ENCODE results near the gene TNRC6A. TPM values are rescaled to one million over a fixed set of nuclear protein-coding genes. Genes with fewer than 3 reads are reported as not detected.

The TNRC6A gene
- total and polyA plus RNA-seq, 2 of the 13 experiments (the other 11 are each of a cell fraction or from before 2014, with no cell fraction given) = 30.9 to 43.6 TPM

DNA sequence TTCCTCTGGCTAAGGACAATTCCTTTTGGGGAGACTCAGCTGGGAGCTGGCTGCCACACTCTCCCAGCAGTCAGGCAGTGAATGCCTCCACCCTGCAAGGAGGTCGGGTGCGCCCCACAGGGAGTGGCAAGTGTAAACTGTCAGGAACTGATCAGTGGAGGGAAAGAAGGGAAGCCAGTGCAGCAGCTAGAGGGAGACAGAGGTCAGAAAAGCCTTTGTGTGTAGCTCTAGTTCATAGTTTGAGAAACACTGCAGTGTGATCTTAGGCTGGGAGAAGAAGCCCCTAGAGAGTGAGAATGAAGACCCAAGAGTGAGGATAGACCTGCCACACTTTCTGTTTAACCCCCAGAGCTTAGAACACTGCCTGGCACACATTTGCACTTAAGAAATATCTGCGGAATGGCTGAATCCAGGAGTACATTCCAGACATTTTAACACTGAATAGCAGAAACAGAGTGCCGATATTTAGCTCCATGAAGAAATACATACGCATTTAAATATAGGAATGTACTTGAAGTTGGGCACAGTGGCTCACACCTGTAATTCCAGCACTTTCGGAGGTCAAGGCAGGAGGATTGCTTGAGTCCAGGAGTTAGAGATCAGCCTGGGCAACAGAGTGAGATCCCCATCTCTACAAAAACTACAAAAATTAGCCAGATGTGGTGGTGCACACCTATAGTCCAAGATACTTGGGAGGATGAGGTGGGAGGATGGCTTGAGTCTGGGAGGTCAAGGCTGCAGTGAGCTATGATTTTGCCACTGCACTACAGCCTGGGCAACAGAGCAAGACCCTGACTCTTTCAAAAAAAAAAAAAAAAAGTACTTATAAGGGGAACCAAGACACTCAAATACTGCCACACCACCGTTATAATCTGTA, 105.2 kb downstream of the TNRC6A start (continued):
- TF ChIP-seq TSC22D2 (CRISPR knock-in tag; IDR thresholded peaks at IDR 0.05; ENCODE audit: borderline replicate concordance) (0 out of 2 replicates have a peak, but pooled peaks have one; percentile 49), KLF16 (CRISPR knock-in tag; IDR thresholded peaks at IDR 0.05) (peak in 1 of 2 experiments; percentile 61; a peak in 1 of 4 replicates), ZSCAN21 (CRISPR knock-in tag; IDR thresholded peaks at IDR 0.05; ENCODE audit: borderline replicate concordance) (0 out of 2 replicates have a peak, but pooled peaks have one; percentile 33), MXI1 (IDR thresholded peaks at IDR 0.05; ENCODE audit: borderline replicate concordance, low read depth, low read length) (no peak), SNAPC2 (CRISPR knock-in tag; IDR thresholded peaks at IDR 0.05) (no peak), GTF3A (CRISPR knock-in tag; conservative IDR thresholded peaks at IDR 0.05) (no peak), KMT2B (CRISPR knock-in tag; IDR thresholded peaks at IDR 0.05) (peak; percentile 38; the same call in 1 of the 2 replicates), MEF2D (CRISPR knock-in tag; IDR thresholded peaks at IDR 0.05) (no peak), ZNF335 (CRISPR knock-in tag; IDR thresholded peaks at IDR 0.05) (peak; percentile 48; the same call in 1 of the 2 replicates), NFIB (CRISPR knock-in tag; IDR thresholded peaks at IDR 0.05; ENCODE audit: borderline replicate concordance) (no peak), MIER3 (CRISPR knock-in tag; IDR thresholded peaks at IDR 0.05; ENCODE audit: borderline replicate concordance) (no peak), STAG1 (CRISPR knock-in tag; IDR thresholded peaks at IDR 0.05) (peak; percentile 95), ZBTB8A (CRISPR knock-in tag; IDR thresholded peaks at IDR 0.05; ENCODE audit: borderline replicate concordance, low read depth) (no peak)
- TF ChIP-seq, protein P1, sequence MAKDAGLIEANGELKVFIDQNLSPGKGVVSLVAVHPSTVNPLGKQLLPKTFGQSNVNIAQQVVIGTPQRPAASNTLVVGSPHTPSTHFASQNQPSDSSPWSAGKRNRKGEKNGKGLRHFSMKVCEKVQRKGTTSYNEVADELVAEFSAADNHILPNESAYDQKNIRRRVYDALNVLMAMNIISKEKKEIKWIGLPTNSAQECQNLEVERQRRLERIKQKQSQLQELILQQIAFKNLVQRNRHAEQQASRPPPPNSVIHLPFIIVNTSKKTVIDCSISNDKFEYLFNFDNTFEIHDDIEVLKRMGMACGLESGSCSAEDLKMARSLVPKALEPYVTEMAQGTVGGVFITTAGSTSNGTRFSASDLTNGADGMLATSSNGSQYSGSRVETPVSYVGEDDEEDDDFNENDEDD (CRISPR knock-in tag; IDR thresholded peaks at IDR 0.05; ENCODE audit: borderline replicate concordance) = 0 out of 2 replicates have a peak, but pooled peaks have one; percentile 32
- TF ChIP-seq, protein P2, sequence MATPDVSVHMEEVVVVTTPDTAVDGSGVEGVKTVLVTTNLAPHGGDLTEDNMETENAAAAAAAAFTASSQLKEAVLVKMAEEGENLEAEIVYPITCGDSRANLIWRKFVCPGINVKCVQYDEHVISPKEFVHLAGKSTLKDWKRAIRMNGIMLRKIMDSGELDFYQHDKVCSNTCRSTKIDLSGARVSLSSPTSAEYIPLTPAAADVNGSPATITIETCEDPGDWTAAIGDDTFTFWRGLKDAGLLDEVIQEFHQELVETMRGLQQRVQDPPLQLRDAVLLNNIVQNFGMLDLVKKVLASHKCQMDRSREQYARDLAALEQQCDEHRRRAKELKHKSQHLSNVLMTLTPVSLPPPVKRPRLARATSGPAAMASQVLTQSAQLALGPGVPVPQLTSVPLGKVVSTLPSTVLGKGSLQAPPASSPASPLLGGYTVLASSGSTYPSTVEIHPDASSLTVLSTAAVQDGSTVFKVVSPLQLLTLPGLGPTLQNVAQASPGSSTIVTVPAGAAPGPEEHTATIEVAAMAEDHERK (CRISPR knock-in tag; IDR thresholded peaks at IDR 0.05; ENCODE audit: low read depth) = no peak
- TF ChIP-seq, protein P3, sequence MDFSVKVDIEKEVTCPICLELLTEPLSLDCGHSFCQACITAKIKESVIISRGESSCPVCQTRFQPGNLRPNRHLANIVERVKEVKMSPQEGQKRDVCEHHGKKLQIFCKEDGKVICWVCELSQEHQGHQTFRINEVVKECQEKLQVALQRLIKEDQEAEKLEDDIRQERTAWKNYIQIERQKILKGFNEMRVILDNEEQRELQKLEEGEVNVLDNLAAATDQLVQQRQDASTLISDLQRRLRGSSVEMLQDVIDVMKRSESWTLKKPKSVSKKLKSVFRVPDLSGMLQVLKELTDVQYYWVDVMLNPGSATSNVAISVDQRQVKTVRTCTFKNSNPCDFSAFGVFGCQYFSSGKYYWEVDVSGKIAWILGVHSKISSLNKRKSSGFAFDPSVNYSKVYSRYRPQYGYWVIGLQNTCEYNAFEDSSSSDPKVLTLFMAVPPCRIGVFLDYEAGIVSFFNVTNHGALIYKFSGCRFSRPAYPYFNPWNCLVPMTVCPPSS (IDR thresholded peaks at IDR 0.05) = no peak
- TF ChIP-seq, protein P4, sequence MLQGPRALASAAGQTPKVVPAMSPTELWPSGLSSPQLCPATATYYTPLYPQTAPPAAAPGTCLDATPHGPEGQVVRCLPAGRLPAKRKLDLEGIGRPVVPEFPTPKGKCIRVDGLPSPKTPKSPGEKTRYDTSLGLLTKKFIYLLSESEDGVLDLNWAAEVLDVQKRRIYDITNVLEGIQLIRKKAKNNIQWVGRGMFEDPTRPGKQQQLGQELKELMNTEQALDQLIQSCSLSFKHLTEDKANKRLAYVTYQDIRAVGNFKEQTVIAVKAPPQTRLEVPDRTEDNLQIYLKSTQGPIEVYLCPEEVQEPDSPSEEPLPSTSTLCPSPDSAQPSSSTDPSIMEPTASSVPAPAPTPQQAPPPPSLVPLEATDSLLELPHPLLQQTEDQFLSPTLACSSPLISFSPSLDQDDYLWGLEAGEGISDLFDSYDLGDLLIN (CRISPR knock-in tag; IDR thresholded peaks at IDR 0.05; ENCODE audit: borderline replicate concordance) = no peak
- TF ChIP-seq, protein P5, sequence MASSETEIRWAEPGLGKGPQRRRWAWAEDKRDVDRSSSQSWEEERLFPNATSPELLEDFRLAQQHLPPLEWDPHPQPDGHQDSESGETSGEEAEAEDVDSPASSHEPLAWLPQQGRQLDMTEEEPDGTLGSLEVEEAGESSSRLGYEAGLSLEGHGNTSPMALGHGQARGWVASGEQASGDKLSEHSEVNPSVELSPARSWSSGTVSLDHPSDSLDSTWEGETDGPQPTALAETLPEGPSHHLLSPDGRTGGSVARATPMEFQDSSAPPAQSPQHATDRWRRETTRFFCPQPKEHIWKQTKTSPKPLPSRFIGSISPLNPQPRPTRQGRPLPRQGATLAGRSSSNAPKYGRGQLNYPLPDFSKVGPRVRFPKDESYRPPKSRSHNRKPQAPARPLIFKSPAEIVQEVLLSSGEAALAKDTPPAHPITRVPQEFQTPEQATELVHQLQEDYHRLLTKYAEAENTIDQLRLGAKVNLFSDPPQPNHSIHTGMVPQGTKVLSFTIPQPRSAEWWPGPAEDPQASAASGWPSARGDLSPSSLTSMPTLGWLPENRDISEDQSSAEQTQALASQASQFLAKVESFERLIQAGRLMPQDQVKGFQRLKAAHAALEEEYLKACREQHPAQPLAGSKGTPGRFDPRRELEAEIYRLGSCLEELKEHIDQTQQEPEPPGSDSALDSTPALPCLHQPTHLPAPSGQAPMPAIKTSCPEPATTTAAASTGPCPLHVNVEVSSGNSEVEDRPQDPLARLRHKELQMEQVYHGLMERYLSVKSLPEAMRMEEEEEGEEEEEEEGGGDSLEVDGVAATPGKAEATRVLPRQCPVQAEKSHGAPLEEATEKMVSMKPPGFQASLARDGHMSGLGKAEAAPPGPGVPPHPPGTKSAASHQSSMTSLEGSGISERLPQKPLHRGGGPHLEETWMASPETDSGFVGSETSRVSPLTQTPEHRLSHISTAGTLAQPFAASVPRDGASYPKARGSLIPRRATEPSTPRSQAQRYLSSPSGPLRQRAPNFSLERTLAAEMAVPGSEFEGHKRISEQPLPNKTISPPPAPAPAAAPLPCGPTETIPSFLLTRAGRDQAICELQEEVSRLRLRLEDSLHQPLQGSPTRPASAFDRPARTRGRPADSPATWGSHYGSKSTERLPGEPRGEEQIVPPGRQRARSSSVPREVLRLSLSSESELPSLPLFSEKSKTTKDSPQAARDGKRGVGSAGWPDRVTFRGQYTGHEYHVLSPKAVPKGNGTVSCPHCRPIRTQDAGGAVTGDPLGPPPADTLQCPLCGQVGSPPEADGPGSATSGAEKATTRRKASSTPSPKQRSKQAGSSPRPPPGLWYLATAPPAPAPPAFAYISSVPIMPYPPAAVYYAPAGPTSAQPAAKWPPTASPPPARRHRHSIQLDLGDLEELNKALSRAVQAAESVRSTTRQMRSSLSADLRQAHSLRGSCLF (CRISPR knock-in tag; IDR thresholded peaks at IDR 0.05; ENCODE audit: borderline replicate concordance) = no peak
